GM12873 (cell line): ENCODE data around the gene ZMIZ2.

ENCODE experiments used
- CTCF ChIP-seq: IDR thresholded peaks from 2 replicates; pipeline ENCODE4 v1.5.1; 2012; ENCODE audit warnings: low read depth, mild to moderate bottlenecking, moderate library complexity, low read length, control low read depth; ENCODE audit not compliant: insufficient read depth; ENCODE audit errors: missing control alignments

ZMIZ2 gene

GRCh38 chr7:44720301-44720700 is 28.3 kb upstream of the ZMIZ2 start:
- no peak for TF ChIP-seq CTCF

GRCh38 chr7:44724276-44724675 is 24.4 kb upstream of the ZMIZ2 start:
- no peak for TF ChIP-seq CTCF

GRCh38 chr7:44727158-44727936 is 21.3 kb upstream of the ZMIZ2 start:
- TF ChIP-seq CTCF: no peak

- no peak for TF ChIP-seq CTCF
Measured at GRCh38 chr7:44727937-44728262, 20.7 kb upstream of the ZMIZ2 start.

GRCh38 chr7:44729949-44730590 is 18.6 kb upstream of the ZMIZ2 start:
- TF ChIP-seq CTCF: no peak

- no peak for TF ChIP-seq CTCF
Measured at GRCh38 chr7:44733708-44734481, 14.8 kb upstream of the ZMIZ2 start.
